ENCODE data around the gene ASIC3. TPM values are rescaled to one million over a fixed set of nuclear protein-coding genes. Genes with fewer than 3 reads are reported as not detected.

Gene ASIC3
- total and polyA plus RNA-seq, 9 donors, result 1.0 to 9.4 (median 3.8) TPM

- Histone ChIP-seq H3K36me3 (no peaks in the 10 kb centered on the region), H3K27ac (no peak overlapping the region), H3K9me3 (no peaks in the 10 kb centered on the region), H3K27me3 (no peaks in the 10 kb centered on the region), H3K4me3 (no peak overlapping the region), H3K4me1 (ENCODE audit: insufficient read depth) (peaks cover 7% of the 10 kb centered on the region)
- DNase-seq, result peak in 1 of 5 donors; percentile 38
- 86 to 89% (median 88%) methylated on average over 26 of the region's 26 CpGs for WGBS, 3 donors
- intact Hi-C loops (cut with DNase I), result no loop called here
- TF ChIP-seq CTCF (IDR thresholded peaks at IDR 0.05) (no peak), POLR2A (IDR thresholded peaks at IDR 0.05) (no peak), EP300 (IDR thresholded peaks at IDR 0.05) (no peak)
These were observed 26.7 kb downstream of the ASIC3 start for GRCh38 chr7:151074817-151075661.

- Histone ChIP-seq H3K27ac (no peak overlapping the region), H3K36me3 (no peaks in the 10 kb centered on the region), H3K4me1 (ENCODE audit: insufficient read depth) (peaks cover 7% of the 10 kb centered on the region), H3K27me3 (no peaks in the 10 kb centered on the region), H3K9me3 (no peaks in the 10 kb centered on the region), H3K4me3 (no peak overlapping the region)
- 75 to 77% (median 76%) methylated on average over 7 of the region's 7 CpGs for whole genome bisulfite sequencing, 3 donors
- intact Hi-C loops (cut with DNase I), result no loop called here
- TF ChIP-seq CTCF (IDR thresholded peaks at IDR 0.05), result no peak
- no peak for TF ChIP-seq POLR2A (IDR thresholded peaks at IDR 0.05)
- no peak for TF ChIP-seq EP300 (IDR thresholded peaks at IDR 0.05)
- DNase-seq, result peak in 1 of 5 donors; percentile 19
These were observed 27.3 kb downstream of the ASIC3 start for GRCh38 chr7:151075662-151075971.

DNA sequence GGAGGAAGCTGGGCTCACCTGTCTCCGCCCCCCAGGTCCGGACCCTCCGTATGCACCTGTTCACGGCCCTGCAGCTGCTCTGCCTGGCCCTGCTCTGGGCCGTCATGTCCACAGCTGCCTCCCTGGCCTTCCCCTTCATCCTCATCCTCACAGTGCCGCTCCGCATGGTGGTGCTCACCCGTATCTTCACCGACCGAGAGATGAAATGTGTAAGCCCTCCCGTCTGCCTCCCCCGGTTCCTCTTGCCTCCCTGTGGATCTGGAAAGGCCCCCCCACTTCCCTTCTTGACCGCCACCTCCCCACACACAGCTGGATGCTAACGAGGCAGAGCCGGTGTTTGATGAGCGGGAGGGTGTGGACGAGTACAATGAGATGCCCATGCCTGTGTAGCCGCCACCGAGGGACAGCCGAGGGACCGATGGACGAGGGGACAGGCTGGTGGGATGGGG, 27.7 kb downstream of the ASIC3 start:
- no peaks in the 10 kb centered on the region for H3K9me3 ChIP-seq
- WGBS, 3 donors, result 71 to 78% (median 71%) methylated on average over 22 of the region's 22 CpGs
- H3K27me3 ChIP-seq, result no peaks in the 10 kb centered on the region
- peak in 2 of 5 donors; percentile 32 to 34 for DNase-seq
- no peak overlapping the region for H3K4me3 ChIP-seq
- no peak overlapping the region for H3K27ac ChIP-seq
- no peaks in the 10 kb centered on the region for H3K36me3 ChIP-seq
- H3K4me1 ChIP-seq (ENCODE audit: insufficient read depth), result peaks cover 7% of the 10 kb centered on the region
- intact Hi-C loops (cut with DNase I), result no loop called here
- TF ChIP-seq EP300 (IDR thresholded peaks at IDR 0.05) (no peak), CTCF (IDR thresholded peaks at IDR 0.05) (no peak), POLR2A (IDR thresholded peaks at IDR 0.05) (no peak)

GRCh38 chr7:151076863-151077704, 28.8 kb downstream of the ASIC3 start:
- Histone ChIP-seq H3K4me1 (ENCODE audit: insufficient read depth) (peaks cover 15% of the 10 kb centered on the region), H3K4me3 (no peak overlapping the region), H3K27ac (no peak overlapping the region), H3K36me3 (no peaks in the 10 kb centered on the region), H3K9me3 (no peaks in the 10 kb centered on the region), H3K27me3 (no peaks in the 10 kb centered on the region)
- TF ChIP-seq POLR2A (IDR thresholded peaks at IDR 0.05), result no peak
- no peak for TF ChIP-seq EP300 (IDR thresholded peaks at IDR 0.05)
- no peak for TF ChIP-seq CTCF (IDR thresholded peaks at IDR 0.05)
- 68 to 76% (median 71%) methylated on average over 30 to 33 of the region's 33 CpGs for WGBS, 3 donors
- intact Hi-C loops (cut with DNase I), result no loop called here
- peak in 4 of 5 donors; percentile 22 to 39 (median 35) for DNase-seq
